Esophagus muscularis mucosa (tissue), 4 donors: ENCODE results near the gene CDHR5.

Experiments
- CTCF ChIP-seq, 3 experiments: fragments of 200-600 bp in 2 of 3; fragments of 450-650 bp in 1 of 3; sonication (generic) in 2 of 3; IDR thresholded peaks; one replicate each; pipeline ENCODE4 v1.5.1; 2017 to 2019; ENCODE audit warnings: antibody characterized with exemption in 3 of 3, mild to moderate bottlenecking in 2 of 3, moderate library complexity in 1 of 3
- EP300 ChIP-seq: sonication (generic); formaldehyde crosslinking; IDR thresholded peaks from one replicate; pipeline ENCODE4 v1.6.1; 2017; ENCODE audit warnings: antibody characterized with exemption
- POLR2A ChIP-seq: fragments of 450-650 bp; IDR thresholded peaks from one replicate; pipeline ENCODE4 v1.6.1; 2017; ENCODE audit warnings: antibody characterized with exemption, moderate library complexity, mild to moderate bottlenecking, low read depth
- POLR2AphosphoS5 ChIP-seq, 2 donors: sonication (generic); formaldehyde crosslinking; IDR thresholded peaks; one replicate each; pipeline ENCODE4 v1.6.1; 2017; ENCODE audit warnings: antibody characterized with exemption in 2 of 2

- TF ChIP-seq POLR2A = peak; percentile 71
- TF ChIP-seq CTCF (IDR thresholded peaks at IDR 0.05) = no peak
- TF ChIP-seq POLR2AphosphoS5 (IDR thresholded peaks at IDR 0.05) = peak; percentile 84 to 89
- peak; percentile 49 for TF ChIP-seq EP300
Observed at GRCh38 chr11:575996-576768, 48.6 kb downstream of the CDHR5 start, which contains the start of gene PHRF1.
